LNCAP (cell line): ENCODE measurements around the gene KHDRBS2.

Source experiments
- TF ChIP-seq, protein P1 (sequence below): fragments of 450-650 bp; IDR thresholded peaks from 2 replicates; pipeline ENCODE4 v1.5.1; 2017; ENCODE audit warnings: mild to moderate bottlenecking

Gene KHDRBS2

DNA sequence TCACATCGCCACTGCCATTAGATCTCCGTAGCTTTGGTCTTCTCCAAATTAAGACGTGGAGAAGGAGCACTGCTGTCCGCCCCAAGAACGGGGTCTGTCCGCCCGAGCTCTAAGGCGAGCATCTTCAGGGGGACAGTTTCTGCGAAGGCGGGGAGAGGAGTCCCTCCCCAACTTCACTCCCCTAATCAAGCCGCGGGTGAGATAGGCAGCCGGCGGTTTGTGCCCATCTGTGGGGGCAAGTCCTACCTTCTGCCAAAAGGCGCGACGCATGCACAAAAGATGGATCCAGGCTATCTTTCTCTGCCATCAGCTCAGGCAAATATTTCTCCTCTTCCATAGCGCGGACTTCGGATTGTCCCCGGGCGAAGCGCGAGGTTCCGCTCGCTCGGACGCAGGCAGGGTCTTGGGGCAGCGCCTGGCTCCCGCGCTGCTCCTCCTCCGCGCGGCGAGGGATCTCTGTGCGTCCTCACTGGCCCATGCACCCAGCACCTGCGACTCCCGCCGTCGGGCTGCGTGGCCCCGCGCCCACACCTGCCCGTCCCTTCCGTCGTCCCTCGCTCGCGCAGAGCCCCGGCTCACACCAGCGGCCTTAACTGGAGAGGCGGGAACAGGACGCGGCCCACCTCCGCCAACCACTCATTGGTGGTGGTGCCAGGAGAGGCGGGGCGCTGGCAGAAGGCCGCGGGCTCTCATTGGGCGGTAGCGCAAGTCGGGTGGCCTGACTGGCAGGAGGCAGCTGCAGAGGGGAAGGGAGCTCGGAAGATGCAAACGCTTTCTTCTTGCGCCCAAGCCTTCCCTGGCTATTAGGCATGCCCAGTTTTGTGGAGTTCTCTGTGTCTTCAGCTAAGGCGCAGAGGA is at the start of gene KHDRBS2:
Gene KHDRBS2 (minus strand): TSS at position 614 of the 858 bp plus-strand sequence.
- TF ChIP-seq, protein P1, sequence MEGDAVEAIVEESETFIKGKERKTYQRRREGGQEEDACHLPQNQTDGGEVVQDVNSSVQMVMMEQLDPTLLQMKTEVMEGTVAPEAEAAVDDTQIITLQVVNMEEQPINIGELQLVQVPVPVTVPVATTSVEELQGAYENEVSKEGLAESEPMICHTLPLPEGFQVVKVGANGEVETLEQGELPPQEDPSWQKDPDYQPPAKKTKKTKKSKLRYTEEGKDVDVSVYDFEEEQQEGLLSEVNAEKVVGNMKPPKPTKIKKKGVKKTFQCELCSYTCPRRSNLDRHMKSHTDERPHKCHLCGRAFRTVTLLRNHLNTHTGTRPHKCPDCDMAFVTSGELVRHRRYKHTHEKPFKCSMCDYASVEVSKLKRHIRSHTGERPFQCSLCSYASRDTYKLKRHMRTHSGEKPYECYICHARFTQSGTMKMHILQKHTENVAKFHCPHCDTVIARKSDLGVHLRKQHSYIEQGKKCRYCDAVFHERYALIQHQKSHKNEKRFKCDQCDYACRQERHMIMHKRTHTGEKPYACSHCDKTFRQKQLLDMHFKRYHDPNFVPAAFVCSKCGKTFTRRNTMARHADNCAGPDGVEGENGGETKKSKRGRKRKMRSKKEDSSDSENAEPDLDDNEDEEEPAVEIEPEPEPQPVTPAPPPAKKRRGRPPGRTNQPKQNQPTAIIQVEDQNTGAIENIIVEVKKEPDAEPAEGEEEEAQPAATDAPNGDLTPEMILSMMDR = no peak

- TF ChIP-seq, protein P1 = no peak
These were observed 42.6 kb upstream of the KHDRBS2 start for GRCh38 chr6:62328607-62329006.

GRCh38 chr6:62324834-62325233 is 38.8 kb upstream of the KHDRBS2 start:
- TF ChIP-seq, protein P1 = no peak

- TF ChIP-seq, protein P1 = no peak
These were observed 37.9 kb upstream of the KHDRBS2 start for GRCh38 chr6:62323818-62324431.

DNA sequence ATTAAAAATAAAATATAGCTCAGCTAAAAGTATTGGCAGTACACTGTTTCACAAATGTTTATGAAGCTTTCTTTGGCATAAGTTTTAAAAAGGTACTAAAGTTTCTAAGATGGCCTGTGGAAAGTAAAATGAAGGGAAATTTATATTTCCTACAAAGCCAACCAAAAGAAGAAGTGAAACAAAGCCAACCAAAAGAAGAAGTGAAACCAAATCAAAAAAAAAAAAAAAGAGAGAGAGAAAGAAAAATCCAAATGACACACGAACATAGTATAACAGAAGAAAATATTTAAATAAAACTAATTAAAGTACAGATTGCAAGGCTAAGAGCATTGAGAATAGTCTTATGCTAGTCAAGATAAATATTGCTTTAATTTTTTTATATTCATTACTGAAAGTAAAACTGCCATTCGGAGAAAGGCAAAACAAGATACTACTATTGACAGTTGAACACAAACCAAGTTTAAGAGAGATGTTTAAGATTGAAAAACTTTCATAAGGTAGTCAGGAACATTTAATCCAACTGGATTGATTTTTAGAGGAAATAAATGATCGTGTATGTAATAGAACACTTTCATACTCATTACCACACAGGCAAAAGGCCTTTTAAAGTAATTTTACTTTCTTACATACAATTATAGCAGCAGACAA is 12.8 kb upstream of the KHDRBS2 start:
- TF ChIP-seq, protein P1 = no peak

DNA sequence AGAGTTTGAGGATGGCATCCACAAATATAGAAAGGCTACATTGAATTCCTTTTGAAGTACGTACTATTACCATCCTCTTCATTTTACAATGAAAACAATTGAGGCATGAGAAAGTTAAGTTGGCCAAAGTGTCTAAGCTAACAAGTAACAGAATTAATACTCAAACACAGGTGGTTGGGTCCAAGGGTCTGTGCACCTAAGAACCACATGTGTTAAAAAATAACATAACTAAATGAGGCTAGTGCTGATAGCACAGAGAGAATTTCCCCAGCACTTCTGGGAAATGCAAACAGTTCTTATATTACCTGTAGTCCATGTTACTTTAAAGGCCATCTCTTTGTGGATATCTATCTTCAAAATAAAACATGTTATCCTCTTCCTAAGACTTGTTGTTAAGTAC is 10.5 kb upstream of the KHDRBS2 start:
- TF ChIP-seq, protein P1 = no peak

- TF ChIP-seq, protein P1 = no peak
These were observed 2.9 kb upstream of the KHDRBS2 start for GRCh38 chr6:62288974-62289373.
